HG03442 (cell line): ENCODE data around the gene SNX7.

Experiments
- ATAC-seq: cut with Tn5 transposase; IDR thresholded peaks from one replicate; pipeline ENCODE4 v1.9.1; 2021; ENCODE audit warnings: mild to moderate bottlenecking, moderate library complexity; ENCODE audit not compliant: unreplicated experiment

Gene SNX7

GRCh38 chr1:98661544-98662355 lies at the start of gene SNX7:
Gene SNX7, plus strand, starts transcription at chr1:98661721. Its CDS starts 11 bp downstream, at chr1:98661732.
- ATAC-seq: peak; percentile 49

- no peak for ATAC-seq
Observed at GRCh38 chr1:98637316-98637715, 24.2 kb upstream of the SNX7 start.

GRCh38 chr1:98638185-98638584 lies 23.3 kb upstream of the SNX7 start:
- ATAC-seq: no peak

GRCh38 chr1:98644510-98644909 lies 17.0 kb upstream of the SNX7 start:
- ATAC-seq: no peak

GRCh38 chr1:98651116-98651632 lies 10.3 kb upstream of the SNX7 start:
- no peak for ATAC-seq

- ATAC-seq: no peak
Observed at GRCh38 chr1:98653123-98653522, 8.4 kb upstream of the SNX7 start.

GRCh38 chr1:98659879-98660278 lies 1.6 kb upstream of the SNX7 start:
- no peak for ATAC-seq

GRCh38 chr1:98660940-98661543 lies 479 bp upstream of the SNX7 start:
- ATAC-seq: no peak

- no peak for ATAC-seq
Observed at GRCh38 chr1:98662356-98662670, 792 bp downstream of the SNX7 start.

- ATAC-seq: no peak
Observed at GRCh38 chr1:98668733-98669132, 7.2 kb downstream of the SNX7 start.

GRCh38 chr1:98669355-98670296 lies 8.1 kb downstream of the SNX7 start:
- no peak for ATAC-seq

- ATAC-seq: no peak
Observed at GRCh38 chr1:98672189-98672588, 10.7 kb downstream of the SNX7 start.

- no peak for ATAC-seq
Observed at GRCh38 chr1:98674075-98674781, 12.7 kb downstream of the SNX7 start.

- ATAC-seq: no peak
Observed at GRCh38 chr1:98675282-98675681, 13.8 kb downstream of the SNX7 start.

- no peak for ATAC-seq
Observed at GRCh38 chr1:98677288-98677687, 15.8 kb downstream of the SNX7 start.

- ATAC-seq: no peak
Observed at GRCh38 chr1:98681812-98682211, 20.3 kb downstream of the SNX7 start.

GRCh38 chr1:98688110-98688739 lies 26.7 kb downstream of the SNX7 start:
- ATAC-seq: peak; percentile 65

- no peak for ATAC-seq
Observed at GRCh38 chr1:98690576-98690975, 29.1 kb downstream of the SNX7 start.

GRCh38 chr1:98692482-98692881 lies 31.0 kb downstream of the SNX7 start:
- ATAC-seq: no peak

GRCh38 chr1:98693385-98693784 lies 31.9 kb downstream of the SNX7 start:
- no peak for ATAC-seq
